K562 treated with DMSO at 1 percent for 12 hours (cell line): Measurements from ENCODE around the gene SCPEP1. TPM values are rescaled to one million over a fixed set of nuclear protein-coding genes. Genes with fewer than 3 reads are reported as not detected.

Source experiments
- total RNA-seq: library from RNA; unstranded; fragments of 300-600 nt; gene quantifications from 2 replicates; pipeline ENCODE4 v1.2.3, GENCODE V29; 2022; ENCODE audit not compliant: insufficient read depth

SCPEP1 gene, protein sequence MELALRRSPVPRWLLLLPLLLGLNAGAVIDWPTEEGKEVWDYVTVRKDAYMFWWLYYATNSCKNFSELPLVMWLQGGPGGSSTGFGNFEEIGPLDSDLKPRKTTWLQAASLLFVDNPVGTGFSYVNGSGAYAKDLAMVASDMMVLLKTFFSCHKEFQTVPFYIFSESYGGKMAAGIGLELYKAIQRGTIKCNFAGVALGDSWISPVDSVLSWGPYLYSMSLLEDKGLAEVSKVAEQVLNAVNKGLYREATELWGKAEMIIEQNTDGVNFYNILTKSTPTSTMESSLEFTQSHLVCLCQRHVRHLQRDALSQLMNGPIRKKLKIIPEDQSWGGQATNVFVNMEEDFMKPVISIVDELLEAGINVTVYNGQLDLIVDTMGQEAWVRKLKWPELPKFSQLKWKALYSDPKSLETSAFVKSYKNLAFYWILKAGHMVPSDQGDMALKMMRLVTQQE
- 24.2 and 36.1 TPM in 2 replicates for total RNA-seq

GRCh38 chr17:56977673-56978395 lies at the start of gene SCPEP1:
TSS of gene SCPEP1 (plus strand) at chr17:56978131. CDS start at chr17:56978160, 29 bp downstream.

DNA sequence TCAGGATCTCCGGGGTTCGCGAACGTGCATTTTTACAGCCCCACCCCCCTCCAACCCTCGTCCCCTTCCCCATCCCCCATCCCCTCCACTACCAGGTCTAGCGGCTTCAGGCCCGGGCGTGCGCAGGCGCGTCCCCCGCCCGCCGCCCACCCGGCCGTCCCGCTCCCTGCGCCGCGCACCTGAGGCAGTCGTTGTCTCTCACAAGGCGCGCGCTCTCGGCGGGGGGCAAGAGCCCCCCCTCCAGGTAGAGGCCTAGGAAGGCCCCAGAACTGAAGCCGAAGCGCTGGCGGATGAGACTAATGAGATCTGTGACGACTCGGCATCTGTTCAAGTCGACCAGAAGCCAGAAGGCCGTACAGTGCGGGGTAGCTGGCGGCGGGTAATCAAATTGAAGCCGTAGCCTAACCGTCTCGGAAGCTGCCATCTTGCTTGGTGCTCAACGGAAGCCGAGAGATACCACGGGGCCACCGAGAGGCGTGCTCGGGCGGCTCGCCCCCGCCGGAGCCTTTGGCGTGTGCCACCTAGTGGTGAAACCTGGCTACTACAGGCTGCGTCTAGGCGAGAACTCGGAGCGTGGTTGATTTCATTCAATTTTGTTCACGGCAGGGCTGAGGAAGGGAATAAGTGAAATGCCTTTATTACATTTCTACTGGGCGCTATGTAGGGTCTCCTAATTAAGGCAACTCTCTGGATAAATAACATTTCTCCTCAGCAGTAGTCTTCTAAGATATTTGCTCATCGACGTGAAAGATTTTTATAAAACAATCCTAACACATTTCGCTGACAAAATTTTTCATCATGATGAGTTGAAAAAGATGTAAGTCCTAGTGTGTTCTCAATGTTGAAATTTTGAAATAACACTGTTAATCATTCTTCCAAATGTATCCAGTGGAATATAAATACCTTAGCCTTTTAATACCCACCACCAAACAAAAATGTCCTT lies 17.1 kb upstream of the SCPEP1 start, which contains the start of gene COIL:
Gene COIL, minus strand, starts transcription at position 455 of the 943 bp plus-strand sequence. Its CDS starts 31 bp downstream, at position 424.

Other genes starting within 250 kb of the SCPEP1 start
- 0.42 TPM in 1 of 2 replicates, not detected in the other for gene C17orf67, start 144.2 kb upstream of the SCPEP1 start, total RNA-seq
- 1.5 and 3.2 TPM in 2 replicates for gene DGKE, start 144.0 kb upstream of the SCPEP1 start, total RNA-seq
- 18.6 and 68.5 TPM in 2 replicates for gene TRIM25, start 64.1 kb upstream of the SCPEP1 start, total RNA-seq
- gene COIL, start 17.1 kb upstream of the SCPEP1 start, total RNA-seq: 11.7 and 24.2 TPM in 2 replicates
- 18.9 and 24.0 TPM in 2 replicates for gene AKAP1, start 107.1 kb downstream of the SCPEP1 start, total RNA-seq